ENCODE results near the gene TEX264.

Gene TEX264

DNA sequence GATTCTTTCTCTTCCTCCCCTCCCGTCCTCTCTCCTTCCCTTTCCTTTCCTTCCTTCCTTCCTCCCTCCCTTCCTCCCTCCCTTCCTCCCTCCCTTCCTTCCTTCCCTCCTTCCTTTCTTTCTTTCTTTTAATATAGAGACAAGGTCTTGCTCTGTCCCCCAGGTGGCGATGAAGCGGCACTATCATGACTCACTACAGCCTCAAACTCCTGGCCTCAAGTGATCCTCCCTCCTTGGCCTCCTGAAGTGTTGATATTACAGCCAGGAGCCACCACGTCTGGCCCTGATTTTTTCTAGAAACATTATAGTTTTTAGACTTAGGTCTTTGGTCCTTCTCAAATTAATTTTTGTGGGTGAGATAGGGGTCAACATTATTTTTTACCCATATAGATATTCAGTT is 51.3 kb downstream of the TEX264 start:
- no peak for TF ChIP-seq TAF1 (IDR thresholded peaks at IDR 0.05; ENCODE audit: borderline replicate concordance, insufficient read depth, low read length)

DNA sequence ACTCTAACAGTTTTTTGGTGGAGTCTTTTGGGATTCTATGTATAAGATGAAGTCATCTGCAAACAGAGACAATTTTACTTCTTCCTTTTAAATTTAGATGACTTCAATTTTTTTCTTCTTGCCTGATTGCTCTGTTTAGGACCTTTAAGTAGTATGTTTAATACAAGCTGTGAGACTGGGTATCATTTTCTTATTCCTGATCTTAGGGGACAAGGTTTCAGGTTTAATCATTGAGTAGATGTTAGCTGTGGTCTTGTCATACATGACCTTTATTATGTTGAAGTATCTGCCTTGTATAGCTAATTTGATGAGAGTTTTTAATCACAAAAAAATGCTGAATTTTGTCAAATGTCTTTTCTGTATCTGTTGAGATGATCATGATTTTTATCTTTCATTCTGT is 56.4 kb downstream of the TEX264 start:
- TF ChIP-seq FOXP2 (optimal IDR thresholded peaks at IDR 0.05; ENCODE audit: borderline replicate concordance, extremely low read depth, extremely low read length, insufficient read depth) (no peak), SIN3A (IDR thresholded peaks at IDR 0.05; ENCODE audit: borderline replicate concordance, insufficient read depth, low read length) (no peak), TAF1 (IDR thresholded peaks at IDR 0.05; ENCODE audit: borderline replicate concordance, insufficient read depth, low read length) (no peak), POLR2AphosphoS5 (IDR thresholded peaks at IDR 0.05; ENCODE audit: low read depth, low read length) (no peak)
- TF ChIP-seq, protein P1, sequence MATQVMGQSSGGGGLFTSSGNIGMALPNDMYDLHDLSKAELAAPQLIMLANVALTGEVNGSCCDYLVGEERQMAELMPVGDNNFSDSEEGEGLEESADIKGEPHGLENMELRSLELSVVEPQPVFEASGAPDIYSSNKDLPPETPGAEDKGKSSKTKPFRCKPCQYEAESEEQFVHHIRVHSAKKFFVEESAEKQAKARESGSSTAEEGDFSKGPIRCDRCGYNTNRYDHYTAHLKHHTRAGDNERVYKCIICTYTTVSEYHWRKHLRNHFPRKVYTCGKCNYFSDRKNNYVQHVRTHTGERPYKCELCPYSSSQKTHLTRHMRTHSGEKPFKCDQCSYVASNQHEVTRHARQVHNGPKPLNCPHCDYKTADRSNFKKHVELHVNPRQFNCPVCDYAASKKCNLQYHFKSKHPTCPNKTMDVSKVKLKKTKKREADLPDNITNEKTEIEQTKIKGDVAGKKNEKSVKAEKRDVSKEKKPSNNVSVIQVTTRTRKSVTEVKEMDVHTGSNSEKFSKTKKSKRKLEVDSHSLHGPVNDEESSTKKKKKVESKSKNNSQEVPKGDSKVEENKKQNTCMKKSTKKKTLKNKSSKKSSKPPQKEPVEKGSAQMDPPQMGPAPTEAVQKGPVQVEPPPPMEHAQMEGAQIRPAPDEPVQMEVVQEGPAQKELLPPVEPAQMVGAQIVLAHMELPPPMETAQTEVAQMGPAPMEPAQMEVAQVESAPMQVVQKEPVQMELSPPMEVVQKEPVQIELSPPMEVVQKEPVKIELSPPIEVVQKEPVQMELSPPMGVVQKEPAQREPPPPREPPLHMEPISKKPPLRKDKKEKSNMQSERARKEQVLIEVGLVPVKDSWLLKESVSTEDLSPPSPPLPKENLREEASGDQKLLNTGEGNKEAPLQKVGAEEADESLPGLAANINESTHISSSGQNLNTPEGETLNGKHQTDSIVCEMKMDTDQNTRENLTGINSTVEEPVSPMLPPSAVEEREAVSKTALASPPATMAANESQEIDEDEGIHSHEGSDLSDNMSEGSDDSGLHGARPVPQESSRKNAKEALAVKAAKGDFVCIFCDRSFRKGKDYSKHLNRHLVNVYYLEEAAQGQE (IDR thresholded peaks at IDR 0.05; ENCODE audit: insufficient read depth in 1 of 2, low read depth in 2 of 2, low read length in 2 of 2): no peak

DNA sequence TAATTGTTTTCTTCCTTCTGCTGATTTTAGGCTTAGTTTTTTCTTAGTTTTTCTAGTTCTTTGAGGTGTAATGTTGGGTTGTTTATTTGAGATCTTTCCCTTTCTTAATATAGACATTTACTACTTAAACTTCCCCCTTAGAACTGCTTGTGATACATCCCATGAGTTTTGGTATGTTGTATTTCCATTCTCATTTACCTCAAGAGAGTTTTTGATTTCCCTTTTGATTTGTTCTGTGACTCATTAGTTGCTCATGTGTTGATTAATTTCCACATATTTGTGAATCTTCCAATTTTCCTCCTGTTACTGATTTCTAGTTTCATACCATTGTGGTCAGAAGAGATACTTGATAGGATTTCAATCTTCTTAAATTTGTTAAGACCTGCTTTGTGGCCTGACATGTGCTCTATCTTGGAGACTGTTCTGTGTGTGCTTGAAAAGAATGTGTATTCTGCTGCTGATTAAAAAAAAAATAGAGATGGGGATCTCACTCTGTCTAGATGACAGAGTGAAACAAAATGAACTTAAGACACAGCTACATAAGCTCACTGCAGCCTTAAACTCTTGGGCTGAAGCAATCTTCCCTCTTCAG is 58.1 kb downstream of the TEX264 start:
- TF ChIP-seq FOXP2 (optimal IDR thresholded peaks at IDR 0.05; ENCODE audit: borderline replicate concordance, extremely low read depth, extremely low read length, insufficient read depth) (no peak), SIN3A (IDR thresholded peaks at IDR 0.05; ENCODE audit: borderline replicate concordance, insufficient read depth, low read length) (no peak), TAF1 (IDR thresholded peaks at IDR 0.05; ENCODE audit: borderline replicate concordance, insufficient read depth, low read length) (no peak), POLR2AphosphoS5 (IDR thresholded peaks at IDR 0.05; ENCODE audit: low read depth, low read length) (no peak)
- TF ChIP-seq, protein P1 (IDR thresholded peaks at IDR 0.05; ENCODE audit: insufficient read depth in 1 of 2, low read depth in 2 of 2, low read length in 2 of 2): no peak

DNA sequence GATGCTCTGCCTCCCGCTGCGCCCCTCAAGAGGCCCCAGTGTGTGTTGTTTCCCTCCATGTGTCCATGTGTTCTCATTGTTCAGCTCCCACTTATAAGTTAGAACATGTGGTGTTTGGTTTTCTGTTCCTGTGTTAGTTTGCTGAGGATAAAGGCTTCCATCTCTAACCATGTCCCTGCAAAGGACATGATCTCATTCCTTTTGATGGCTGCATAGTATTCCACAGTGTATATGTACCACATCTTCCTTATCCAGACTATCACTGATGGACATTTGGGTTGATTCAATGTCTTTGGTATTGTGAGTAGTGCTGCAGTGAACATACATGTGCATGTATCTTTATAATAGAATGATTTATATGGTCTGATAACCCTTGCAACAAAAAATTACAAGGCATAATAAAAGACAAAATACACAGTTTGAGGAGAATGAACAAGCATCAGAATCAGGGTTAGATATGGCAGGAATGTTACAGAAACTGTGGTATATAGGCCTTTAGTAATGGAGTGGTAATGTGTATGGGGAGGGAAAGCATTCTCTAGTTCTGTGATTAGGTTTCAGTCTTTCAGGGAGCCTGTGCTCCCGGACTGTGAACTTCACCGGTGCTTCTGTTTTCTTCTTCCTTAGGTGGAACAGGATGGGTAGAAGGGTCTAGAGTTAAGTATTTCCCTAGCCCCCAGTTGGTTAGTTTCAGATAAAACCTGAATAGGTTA is 63.0 kb downstream of the TEX264 start:
- TF ChIP-seq POLR2AphosphoS5 (IDR thresholded peaks at IDR 0.05; ENCODE audit: low read depth, low read length) (no peak), SIN3A (IDR thresholded peaks at IDR 0.05; ENCODE audit: borderline replicate concordance, insufficient read depth, low read length) (no peak), FOXP2 (optimal IDR thresholded peaks at IDR 0.05; ENCODE audit: borderline replicate concordance, extremely low read depth, extremely low read length, insufficient read depth) (no peak), TAF1 (IDR thresholded peaks at IDR 0.05; ENCODE audit: borderline replicate concordance, insufficient read depth, low read length) (no peak)
- TF ChIP-seq, protein P1 (IDR thresholded peaks at IDR 0.05; ENCODE audit: insufficient read depth in 1 of 2, low read depth in 2 of 2, low read length in 2 of 2): no peak

DNA sequence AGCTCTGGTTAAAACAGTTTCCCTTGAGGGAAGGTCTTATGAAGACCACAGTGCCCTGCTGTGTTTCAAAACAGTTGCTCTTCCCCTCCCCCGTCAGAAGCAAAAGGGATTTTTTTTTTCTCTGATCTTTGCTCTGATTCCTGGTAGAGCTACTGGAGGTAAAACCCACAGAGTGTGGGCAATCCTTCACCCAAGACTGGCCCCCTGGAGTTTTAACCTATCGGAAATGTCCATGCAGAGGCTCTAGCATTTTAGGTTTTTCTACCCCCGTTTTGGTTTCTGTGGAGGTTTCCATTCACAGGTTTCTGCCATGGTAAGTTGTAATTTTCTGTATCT is 63.5 kb downstream of the TEX264 start:
- TF ChIP-seq SIN3A (IDR thresholded peaks at IDR 0.05; ENCODE audit: borderline replicate concordance, insufficient read depth, low read length) (no peak), FOXP2 (optimal IDR thresholded peaks at IDR 0.05; ENCODE audit: borderline replicate concordance, extremely low read depth, extremely low read length, insufficient read depth) (no peak), POLR2AphosphoS5 (IDR thresholded peaks at IDR 0.05; ENCODE audit: low read depth, low read length) (no peak), TAF1 (IDR thresholded peaks at IDR 0.05; ENCODE audit: borderline replicate concordance, insufficient read depth, low read length) (no peak)
- TF ChIP-seq, protein P1 (IDR thresholded peaks at IDR 0.05; ENCODE audit: insufficient read depth in 1 of 2, low read depth in 2 of 2, low read length in 2 of 2): no peak
